ENCODE results near the gene RAB8B.
"Not testable (repeated sequence)": the region's sequence is repeated elsewhere in the genome, so short reads cannot be mapped to it uniquely, and the experiment has no call there.

The RAB8B gene

GRCh38 chr15:63233667-63234423 lies 44.4 kb downstream of the RAB8B start:
- peak overlapping the region; percentile 45 to 53 for H3K27ac ChIP-seq (ENCODE audit: low read depth in 2 of 2, low read length in 2 of 2)
- peaks cover 11 to 13% of the 10 kb centered on the region in 2 donors for H3K4me1 ChIP-seq (ENCODE audit: control insufficient read depth in 2 of 2, insufficient read depth in 2 of 2, low read length in 2 of 2)
- no peaks in the 10 kb centered on the region for H3K27me3 ChIP-seq (ENCODE audit: control insufficient read depth in 2 of 2, insufficient read depth in 2 of 2, low read length in 2 of 2)
- H3K9ac ChIP-seq (ENCODE audit: low read depth in 1 of 2, low read length in 2 of 2) = peak overlapping the region in 1 of 2 donors; percentile 19
- no peaks in the 10 kb centered on the region for H3K9me3 ChIP-seq (ENCODE audit: control insufficient read depth in 2 of 2, low read length in 2 of 2)
- no peaks in the 10 kb centered on the region for H3K36me3 ChIP-seq (ENCODE audit: control insufficient read depth in 2 of 2, insufficient read depth in 2 of 2, low read length in 2 of 2)
- H3K4me3 ChIP-seq (ENCODE audit: low read length in 2 of 2) = no peak overlapping the region

DNA sequence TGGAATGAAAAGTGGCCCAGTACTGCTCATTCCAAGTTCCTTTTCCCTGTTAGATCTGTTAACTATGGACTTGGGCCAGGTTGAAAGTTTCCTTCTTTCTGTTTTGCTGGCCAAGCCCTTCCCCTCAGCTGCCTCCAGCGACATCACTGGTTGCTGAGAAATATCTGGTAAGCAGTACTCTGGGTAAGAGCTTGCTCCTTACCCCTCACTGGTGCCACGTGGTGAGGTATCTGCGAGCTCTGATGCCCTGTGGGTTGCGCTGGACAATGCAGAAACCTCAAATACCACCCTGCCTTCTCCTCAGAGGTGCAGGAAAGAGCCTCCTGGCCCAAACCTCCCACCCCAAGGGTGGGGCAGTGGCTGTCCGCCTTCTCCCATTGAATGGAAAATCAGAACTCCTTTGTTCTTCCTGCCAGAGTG lies 45.1 kb downstream of the RAB8B start:
- Histone ChIP-seq H3K4me1 (ENCODE audit: control insufficient read depth in 2 of 2, insufficient read depth in 2 of 2, low read length in 2 of 2) (peaks cover 13 to 16% of the 10 kb centered on the region in 2 donors), H3K4me3 (ENCODE audit: low read length in 2 of 2) (no peak overlapping the region), H3K27ac (ENCODE audit: low read depth in 2 of 2, low read length in 2 of 2) (peak overlapping the region; percentile 45 to 53), H3K9ac (ENCODE audit: low read depth in 1 of 2, low read length in 2 of 2) (peak overlapping the region in 1 of 2 donors; percentile 19), H3K36me3 (ENCODE audit: control insufficient read depth in 2 of 2, insufficient read depth in 2 of 2, low read length in 2 of 2) (no peaks in the 10 kb centered on the region), H3K9me3 (ENCODE audit: control insufficient read depth in 2 of 2, low read length in 2 of 2) (no peaks in the 10 kb centered on the region), H3K27me3 (ENCODE audit: control insufficient read depth in 2 of 2, insufficient read depth in 2 of 2, low read length in 2 of 2) (no peaks in the 10 kb centered on the region)

DNA sequence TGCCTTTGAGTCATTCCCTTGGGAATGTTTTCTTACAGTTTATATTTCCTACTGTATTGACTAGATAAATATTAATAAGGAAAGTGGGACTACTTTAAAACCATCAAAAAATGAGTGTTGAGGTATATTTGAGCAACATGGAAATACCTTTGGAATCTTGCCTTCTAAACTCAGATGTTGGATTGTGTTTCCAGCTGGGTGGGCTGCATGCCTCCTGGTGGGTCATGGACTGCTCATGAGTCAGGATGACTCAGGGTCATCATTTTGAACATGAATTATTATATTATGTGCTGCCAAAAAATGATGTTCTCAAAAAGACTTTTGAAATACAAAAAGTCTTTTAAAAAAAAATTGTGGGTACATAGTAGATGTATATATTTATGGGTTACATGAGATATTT lies 46.9 kb downstream of the RAB8B start:
- Histone ChIP-seq H3K9me3 (ENCODE audit: control insufficient read depth in 2 of 2, low read length in 2 of 2) (no peaks in the 10 kb centered on the region), H3K27ac (ENCODE audit: low read depth in 2 of 2, low read length in 2 of 2) (no peak overlapping the region), H3K9ac (ENCODE audit: low read depth in 1 of 2, low read length in 2 of 2) (no peak overlapping the region), H3K36me3 (ENCODE audit: control insufficient read depth in 2 of 2, insufficient read depth in 2 of 2, low read length in 2 of 2) (no peaks in the 10 kb centered on the region), H3K27me3 (ENCODE audit: control insufficient read depth in 2 of 2, insufficient read depth in 2 of 2, low read length in 2 of 2) (no peaks in the 10 kb centered on the region), H3K4me3 (ENCODE audit: low read length in 2 of 2) (no peak overlapping the region), H3K4me1 (ENCODE audit: control insufficient read depth in 2 of 2, insufficient read depth in 2 of 2, low read length in 2 of 2) (peaks cover 13 to 16% of the 10 kb centered on the region in 2 donors)

- H3K4me3 ChIP-seq (ENCODE audit: low read length in 2 of 2); H3K9ac ChIP-seq (ENCODE audit: low read depth in 1 of 2, low read length in 2 of 2); H3K36me3 ChIP-seq (ENCODE audit: control insufficient read depth in 2 of 2, insufficient read depth in 2 of 2, low read length in 2 of 2); H3K27me3 ChIP-seq (ENCODE audit: control insufficient read depth in 2 of 2, insufficient read depth in 2 of 2, low read length in 2 of 2); H3K9me3 ChIP-seq (ENCODE audit: control insufficient read depth in 2 of 2, low read length in 2 of 2); H3K27ac ChIP-seq (ENCODE audit: low read depth in 2 of 2, low read length in 2 of 2): not testable (repeated sequence)
- H3K4me1 ChIP-seq (ENCODE audit: control insufficient read depth in 2 of 2, insufficient read depth in 2 of 2, low read length in 2 of 2) = peaks cover 13 to 16% of the 10 kb centered on the region in 2 donors
These were observed 47.7 kb downstream of the RAB8B start for GRCh38 chr15:63237086-63237485.

DNA sequence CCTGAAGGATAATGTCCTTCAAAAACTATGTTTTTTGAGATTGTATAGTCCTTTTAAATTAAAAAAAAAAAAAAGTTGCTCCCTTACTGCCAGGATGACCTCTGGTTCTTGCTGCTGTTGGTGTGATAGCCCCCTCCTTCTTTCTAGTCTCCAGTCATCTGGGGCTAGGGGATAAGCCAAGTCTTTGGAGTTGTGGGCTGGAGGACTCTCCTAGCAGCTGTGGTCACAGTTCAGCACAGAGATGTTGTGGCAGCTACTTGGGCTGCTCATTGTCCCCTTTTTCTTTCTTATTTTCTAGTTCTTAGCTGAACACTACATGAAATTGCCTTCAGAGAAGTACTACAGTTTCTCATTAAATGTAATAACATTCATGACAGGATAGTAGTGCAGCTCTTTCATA lies 48.8 kb downstream of the RAB8B start:
- no peaks in the 10 kb centered on the region for H3K36me3 ChIP-seq (ENCODE audit: control insufficient read depth in 2 of 2, insufficient read depth in 2 of 2, low read length in 2 of 2)
- H3K9ac ChIP-seq (ENCODE audit: low read depth in 1 of 2, low read length in 2 of 2) = no peak overlapping the region
- H3K27me3 ChIP-seq (ENCODE audit: control insufficient read depth in 2 of 2, insufficient read depth in 2 of 2, low read length in 2 of 2) = no peaks in the 10 kb centered on the region
- H3K9me3 ChIP-seq (ENCODE audit: control insufficient read depth in 2 of 2, low read length in 2 of 2) = no peaks in the 10 kb centered on the region
- no peak overlapping the region for H3K4me3 ChIP-seq (ENCODE audit: low read length in 2 of 2)
- H3K27ac ChIP-seq (ENCODE audit: low read depth in 2 of 2, low read length in 2 of 2) = no peak overlapping the region
- H3K4me1 ChIP-seq (ENCODE audit: control insufficient read depth in 2 of 2, insufficient read depth in 2 of 2, low read length in 2 of 2) = peaks cover 13 to 16% of the 10 kb centered on the region in 2 donors

GRCh38 chr15:63238796-63239195 lies 49.4 kb downstream of the RAB8B start:
- H3K9ac ChIP-seq (ENCODE audit: low read depth in 1 of 2, low read length in 2 of 2) = no peak overlapping the region
- no peak overlapping the region for H3K4me3 ChIP-seq (ENCODE audit: low read length in 2 of 2)
- no peaks in the 10 kb centered on the region for H3K9me3 ChIP-seq (ENCODE audit: control insufficient read depth in 2 of 2, low read length in 2 of 2)
- no peak overlapping the region for H3K27ac ChIP-seq (ENCODE audit: low read depth in 2 of 2, low read length in 2 of 2)
- no peaks in the 10 kb centered on the region for H3K27me3 ChIP-seq (ENCODE audit: control insufficient read depth in 2 of 2, insufficient read depth in 2 of 2, low read length in 2 of 2)
- peaks cover 12 to 14% of the 10 kb centered on the region in 2 donors for H3K4me1 ChIP-seq (ENCODE audit: control insufficient read depth in 2 of 2, insufficient read depth in 2 of 2, low read length in 2 of 2)
- no peaks in the 10 kb centered on the region for H3K36me3 ChIP-seq (ENCODE audit: control insufficient read depth in 2 of 2, insufficient read depth in 2 of 2, low read length in 2 of 2)

DNA sequence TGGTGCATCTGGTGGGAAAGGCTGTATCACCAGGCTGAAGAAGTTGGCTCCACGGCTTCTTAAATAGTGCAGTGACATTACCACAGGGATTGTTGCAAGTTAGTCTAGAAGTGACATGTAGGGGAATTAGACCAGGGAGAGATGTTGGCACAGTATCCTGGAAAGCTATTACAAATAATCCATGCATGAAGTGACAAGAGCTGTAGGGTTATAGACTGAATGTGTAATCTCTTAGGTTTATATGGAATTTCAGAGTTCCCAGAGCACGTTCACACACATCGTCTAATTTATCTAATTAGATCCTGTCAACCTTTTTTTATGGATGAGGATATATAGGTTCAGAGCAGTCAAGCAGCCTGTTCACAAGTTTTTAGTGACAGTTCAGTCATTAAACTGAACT lies 50.7 kb downstream of the RAB8B start:
- Histone ChIP-seq H3K4me3 (ENCODE audit: low read length in 2 of 2) (no peak overlapping the region), H3K4me1 (ENCODE audit: control insufficient read depth in 2 of 2, insufficient read depth in 2 of 2, low read length in 2 of 2) (peaks cover 2 to 7% of the 10 kb centered on the region in 2 donors), H3K9ac (ENCODE audit: low read depth in 1 of 2, low read length in 2 of 2) (no peak overlapping the region), H3K36me3 (ENCODE audit: control insufficient read depth in 2 of 2, insufficient read depth in 2 of 2, low read length in 2 of 2) (no peaks in the 10 kb centered on the region), H3K27ac (ENCODE audit: low read depth in 2 of 2, low read length in 2 of 2) (no peak overlapping the region), H3K9me3 (ENCODE audit: control insufficient read depth in 2 of 2, low read length in 2 of 2) (no peaks in the 10 kb centered on the region), H3K27me3 (ENCODE audit: control insufficient read depth in 2 of 2, insufficient read depth in 2 of 2, low read length in 2 of 2) (no peaks in the 10 kb centered on the region)

DNA sequence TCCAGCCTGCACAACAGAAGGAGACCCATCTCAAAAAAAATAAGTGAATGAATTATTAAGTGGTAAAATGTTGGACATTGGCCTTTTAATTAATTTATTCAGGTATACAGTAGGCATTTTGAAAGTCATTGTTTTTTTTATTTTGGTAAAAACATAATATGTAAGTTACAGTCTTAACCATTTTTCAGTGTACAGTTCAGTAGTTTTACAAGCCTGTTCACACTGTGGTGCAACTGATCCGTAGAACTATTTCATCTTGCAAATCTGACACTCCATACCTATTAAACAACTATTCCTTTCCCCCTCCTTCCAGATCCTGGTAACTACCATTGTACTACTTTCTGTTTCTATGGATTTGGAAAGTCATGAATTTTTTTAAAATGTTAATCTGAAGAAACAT lies 51.9 kb downstream of the RAB8B start:
- Histone ChIP-seq H3K9me3 (ENCODE audit: control insufficient read depth in 2 of 2, low read length in 2 of 2) (no peaks in the 10 kb centered on the region), H3K4me3 (ENCODE audit: low read length in 2 of 2) (no peak overlapping the region), H3K36me3 (ENCODE audit: control insufficient read depth in 2 of 2, insufficient read depth in 2 of 2, low read length in 2 of 2) (no peaks in the 10 kb centered on the region), H3K4me1 (ENCODE audit: control insufficient read depth in 2 of 2, insufficient read depth in 2 of 2, low read length in 2 of 2) (peaks cover 2 to 7% of the 10 kb centered on the region in 2 donors), H3K27ac (ENCODE audit: low read depth in 2 of 2, low read length in 2 of 2) (no peak overlapping the region), H3K27me3 (ENCODE audit: control insufficient read depth in 2 of 2, insufficient read depth in 2 of 2, low read length in 2 of 2) (no peaks in the 10 kb centered on the region), H3K9ac (ENCODE audit: low read depth in 1 of 2, low read length in 2 of 2) (no peak overlapping the region)

DNA sequence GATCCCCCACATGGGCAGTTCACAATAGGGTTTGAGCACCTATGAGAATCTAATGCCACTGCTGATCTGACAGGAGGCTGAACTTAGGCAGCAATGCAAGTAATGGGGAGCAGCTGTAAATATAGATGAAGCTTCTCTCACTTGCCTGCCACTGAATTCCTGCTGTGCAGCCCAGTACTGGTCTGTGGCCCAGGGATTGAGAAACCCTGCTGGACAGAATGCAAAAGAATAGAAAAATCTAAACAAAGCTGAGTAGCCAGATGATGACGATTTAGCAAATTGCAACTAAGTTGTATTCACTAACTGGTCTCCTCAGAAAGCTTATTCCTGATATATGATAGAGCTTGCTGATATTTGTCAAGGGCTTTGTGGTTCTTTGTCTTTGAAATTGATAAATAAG lies 53.7 kb downstream of the RAB8B start:
- peak overlapping the region in 1 of 2 donors; percentile 44 for H3K27ac ChIP-seq (ENCODE audit: low read depth in 2 of 2, low read length in 2 of 2)
- H3K4me1 ChIP-seq (ENCODE audit: control insufficient read depth in 2 of 2, insufficient read depth in 2 of 2, low read length in 2 of 2) = peaks cover 2 to 7% of the 10 kb centered on the region in 2 donors
- no peaks in the 10 kb centered on the region for H3K9me3 ChIP-seq (ENCODE audit: control insufficient read depth in 2 of 2, low read length in 2 of 2)
- H3K4me3 ChIP-seq (ENCODE audit: low read length in 2 of 2) = no peak overlapping the region
- H3K27me3 ChIP-seq (ENCODE audit: control insufficient read depth in 2 of 2, insufficient read depth in 2 of 2, low read length in 2 of 2) = no peaks in the 10 kb centered on the region
- no peaks in the 10 kb centered on the region for H3K36me3 ChIP-seq (ENCODE audit: control insufficient read depth in 2 of 2, insufficient read depth in 2 of 2, low read length in 2 of 2)
- H3K9ac ChIP-seq (ENCODE audit: low read depth in 1 of 2, low read length in 2 of 2) = no peak overlapping the region

DNA sequence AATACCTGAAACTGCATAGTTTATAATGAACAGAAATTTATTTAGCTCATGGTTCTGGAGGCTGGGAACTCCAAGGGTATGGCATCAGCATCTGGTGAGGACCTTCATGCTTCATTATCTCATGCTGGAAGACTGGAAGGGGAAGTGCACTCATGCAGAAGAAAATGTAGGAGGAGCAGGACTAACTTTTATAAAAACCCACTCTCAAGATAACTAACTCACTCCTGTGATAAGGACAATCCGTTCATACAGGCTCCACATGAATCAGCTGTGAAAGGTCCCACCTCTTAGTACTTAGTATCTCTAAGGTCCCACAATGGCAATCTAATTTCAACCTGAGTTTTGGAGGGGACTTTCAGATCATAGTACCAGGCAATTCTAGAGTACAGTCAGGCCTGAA lies 54.4 kb downstream of the RAB8B start:
- Histone ChIP-seq H3K27me3 (ENCODE audit: control insufficient read depth in 2 of 2, insufficient read depth in 2 of 2, low read length in 2 of 2) (no peaks in the 10 kb centered on the region), H3K27ac (ENCODE audit: low read depth in 2 of 2, low read length in 2 of 2) (peak overlapping the region in 1 of 2 donors; percentile 44), H3K9ac (ENCODE audit: low read depth in 1 of 2, low read length in 2 of 2) (no peak overlapping the region), H3K4me3 (ENCODE audit: low read length in 2 of 2) (no peak overlapping the region), H3K4me1 (ENCODE audit: control insufficient read depth in 2 of 2, insufficient read depth in 2 of 2, low read length in 2 of 2) (peaks cover 2 to 4% of the 10 kb centered on the region in 2 donors), H3K36me3 (ENCODE audit: control insufficient read depth in 2 of 2, insufficient read depth in 2 of 2, low read length in 2 of 2) (no peaks in the 10 kb centered on the region), H3K9me3 (ENCODE audit: control insufficient read depth in 2 of 2, low read length in 2 of 2) (no peaks in the 10 kb centered on the region)

All from mucosa of rectum (tissue), 2 donors.